ENCODE results near the gene MADD.

Gene MADD

GRCh38 chr11:47269829-47270305 is at the start of gene MADD:
MADD (plus strand) TSS chr11:47270133.
- peak; percentile 89 for DNase-seq (ENCODE audit: low read depth)

DNA sequence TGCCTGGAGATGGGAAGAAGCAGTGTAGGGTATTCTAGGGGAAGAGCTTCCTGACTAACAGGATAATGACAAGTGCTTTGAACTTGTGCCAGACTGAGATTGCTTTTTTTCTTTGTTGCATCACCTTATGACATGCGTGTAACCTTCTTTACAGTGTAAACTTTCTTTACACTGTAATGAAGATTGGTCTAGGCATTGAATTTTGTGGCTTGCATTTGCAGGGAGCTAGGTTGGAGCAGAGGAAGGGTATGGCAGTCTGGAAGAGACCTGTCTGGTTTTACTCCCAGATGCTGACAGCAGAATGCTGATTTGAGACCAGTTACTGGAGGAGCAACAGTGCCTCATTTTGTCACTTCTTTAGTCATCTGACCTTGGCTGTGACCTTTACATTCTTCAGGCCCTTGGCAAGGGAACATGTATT is 49.5 kb upstream of the MADD start:
- no peak for DNase-seq (ENCODE audit: low read depth)

DNA sequence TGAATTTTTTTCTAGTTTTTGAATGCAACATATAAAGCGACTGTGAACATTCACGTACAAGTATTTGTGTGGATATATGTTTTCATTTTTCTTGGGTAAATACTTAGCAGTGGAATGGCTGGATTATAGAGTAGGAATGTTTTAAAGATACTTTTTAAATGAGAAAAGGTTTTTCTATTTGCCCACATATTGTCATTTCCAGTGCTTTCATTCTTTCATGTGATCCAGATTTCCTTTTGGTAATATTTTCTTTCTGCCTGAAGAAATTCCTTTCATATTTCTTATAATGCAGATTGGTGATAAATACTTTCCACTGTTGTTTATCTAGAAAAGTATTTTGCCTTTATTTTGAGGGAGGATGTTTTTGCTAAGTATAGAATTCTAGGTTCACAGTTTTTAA is 47.2 kb upstream of the MADD start:
- no peak for DNase-seq (ENCODE audit: low read depth)

GRCh38 chr11:47225552-47226400 is 44.2 kb upstream of the MADD start:
- no peak for DNase-seq (ENCODE audit: low read depth)

GRCh38 chr11:47229161-47229560 is 40.8 kb upstream of the MADD start:
- DNase-seq (ENCODE audit: low read depth) = no peak

DNA sequence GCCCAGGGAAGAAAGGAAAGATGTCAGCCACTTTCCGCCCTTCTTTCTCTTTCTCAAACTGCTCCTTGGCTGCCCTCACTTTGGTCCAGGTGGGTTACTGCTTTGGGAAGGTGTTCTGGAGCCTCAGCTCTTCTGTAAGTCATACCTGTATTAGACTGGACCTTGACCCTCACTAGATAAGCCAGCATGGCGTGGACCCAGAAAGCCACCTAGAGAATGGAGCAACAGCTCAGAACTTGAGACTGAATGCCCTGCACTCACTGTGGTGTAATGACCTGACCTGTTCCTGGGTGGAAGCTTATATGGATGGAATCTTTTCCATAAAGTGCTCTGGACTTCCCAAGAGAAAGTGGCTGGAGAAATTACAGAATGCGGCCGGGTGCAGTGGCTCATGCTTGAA is 36.9 kb upstream of the MADD start:
- no peak for DNase-seq (ENCODE audit: low read depth)

DNA sequence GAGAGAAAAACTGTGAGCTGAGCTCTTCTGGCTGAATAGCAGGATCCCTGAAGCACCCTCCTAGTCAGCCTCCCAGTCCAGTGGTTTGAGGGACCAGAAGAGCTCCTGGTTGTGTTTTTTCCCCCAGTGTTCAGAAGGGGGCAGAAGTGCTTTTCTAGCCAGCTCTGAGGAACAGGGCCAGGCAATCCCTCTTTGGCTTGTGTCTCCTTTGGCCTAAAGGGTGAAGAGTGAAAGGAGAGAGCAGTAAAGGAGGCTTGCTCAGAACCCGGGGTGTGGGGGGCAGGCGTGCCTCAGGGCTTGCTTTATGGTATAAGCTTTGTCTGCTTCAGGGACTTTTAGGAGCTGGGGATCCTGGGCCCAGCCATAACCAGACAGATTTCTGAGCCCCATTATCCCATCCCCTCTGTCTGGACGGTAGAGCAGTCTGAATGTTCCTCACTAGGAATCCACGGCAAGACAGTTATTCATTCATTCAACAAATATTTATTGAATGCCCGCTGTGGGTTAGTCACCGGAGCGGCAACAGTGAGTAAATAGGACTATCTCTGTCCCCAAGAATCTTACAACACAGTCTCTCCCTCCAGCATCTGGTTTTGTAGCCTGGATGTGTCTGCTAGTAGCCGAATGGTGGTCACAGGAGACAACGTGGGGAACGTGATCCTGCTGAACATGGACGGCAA is 35.8 kb upstream of the MADD start:
- no peak for DNase-seq (ENCODE audit: low read depth)

GRCh38 chr11:47234669-47235100 is 35.2 kb upstream of the MADD start:
- no peak for DNase-seq (ENCODE audit: low read depth)

DNA sequence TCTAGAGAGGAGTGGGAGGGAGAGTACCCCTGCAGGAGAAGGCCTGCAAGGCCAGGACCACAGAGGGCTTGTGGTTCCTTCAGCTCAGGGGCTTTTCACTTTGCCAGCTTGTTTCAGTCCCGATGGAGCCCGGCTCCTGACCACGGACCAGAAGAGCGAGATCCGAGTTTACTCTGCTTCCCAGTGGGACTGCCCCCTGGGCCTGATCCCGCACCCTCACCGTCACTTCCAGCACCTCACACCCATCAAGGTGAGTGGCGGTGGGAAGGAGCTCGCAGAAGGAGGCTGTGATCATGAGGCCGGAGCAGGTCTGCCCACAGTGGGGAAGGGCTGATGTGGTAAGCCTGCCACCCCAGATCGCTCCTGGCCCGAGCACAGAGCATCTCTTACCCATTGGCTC is 34.8 kb upstream of the MADD start:
- no peak for DNase-seq (ENCODE audit: low read depth)

GRCh38 chr11:47236482-47236881 is 33.5 kb upstream of the MADD start:
- DNase-seq (ENCODE audit: low read depth) = no peak

DNA sequence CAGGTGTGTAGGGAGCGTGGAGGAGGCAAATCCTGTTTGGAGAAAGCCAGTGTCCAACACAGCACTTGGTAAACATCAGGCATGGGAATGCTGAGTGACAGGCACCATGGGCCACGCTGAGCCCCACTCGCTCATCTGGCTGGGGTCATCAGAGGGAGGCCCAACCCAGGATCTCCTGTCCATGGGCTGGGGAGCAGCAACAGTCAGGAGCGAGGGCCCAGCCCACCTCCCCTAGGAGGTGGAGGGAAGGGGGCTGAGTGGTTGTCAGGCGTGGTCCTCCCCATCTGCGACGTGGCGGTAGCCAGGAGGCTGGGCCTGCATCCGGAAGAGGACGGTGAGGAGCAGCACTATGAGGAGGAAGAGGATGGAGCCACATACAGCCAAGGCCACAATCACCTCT is 30.1 kb upstream of the MADD start:
- DNase-seq (ENCODE audit: low read depth) = no peak

DNA sequence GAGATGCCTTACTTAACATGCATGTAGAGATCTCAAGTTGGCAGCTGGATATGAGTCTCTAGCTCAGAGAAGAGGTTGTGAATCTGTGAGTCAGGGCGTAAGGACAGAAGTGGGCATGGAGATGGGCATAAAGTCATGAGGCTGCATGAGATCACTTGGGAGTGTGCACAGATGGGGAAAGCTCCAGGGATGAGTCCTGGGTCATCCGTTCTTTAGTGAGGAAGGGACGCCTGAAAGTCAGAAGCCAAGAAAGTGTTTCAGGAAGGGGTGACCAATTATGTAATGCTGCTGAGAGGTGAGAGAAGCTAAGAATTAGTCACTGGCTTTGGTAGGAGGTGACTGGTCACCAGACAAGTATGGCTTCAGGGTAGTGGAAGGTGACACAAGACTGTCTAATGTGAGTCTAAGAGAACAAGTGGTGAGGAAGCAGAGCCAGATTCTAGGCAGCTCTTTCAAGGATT is 28.1 kb upstream of the MADD start:
- DNase-seq (ENCODE audit: low read depth) = no peak

GRCh38 chr11:47242596-47243192 is 27.2 kb upstream of the MADD start:
- no peak for DNase-seq (ENCODE audit: low read depth)

- DNase-seq (ENCODE audit: low read depth) = no peak
Measured at GRCh38 chr11:47243454-47243853, 26.5 kb upstream of the MADD start.

DNA sequence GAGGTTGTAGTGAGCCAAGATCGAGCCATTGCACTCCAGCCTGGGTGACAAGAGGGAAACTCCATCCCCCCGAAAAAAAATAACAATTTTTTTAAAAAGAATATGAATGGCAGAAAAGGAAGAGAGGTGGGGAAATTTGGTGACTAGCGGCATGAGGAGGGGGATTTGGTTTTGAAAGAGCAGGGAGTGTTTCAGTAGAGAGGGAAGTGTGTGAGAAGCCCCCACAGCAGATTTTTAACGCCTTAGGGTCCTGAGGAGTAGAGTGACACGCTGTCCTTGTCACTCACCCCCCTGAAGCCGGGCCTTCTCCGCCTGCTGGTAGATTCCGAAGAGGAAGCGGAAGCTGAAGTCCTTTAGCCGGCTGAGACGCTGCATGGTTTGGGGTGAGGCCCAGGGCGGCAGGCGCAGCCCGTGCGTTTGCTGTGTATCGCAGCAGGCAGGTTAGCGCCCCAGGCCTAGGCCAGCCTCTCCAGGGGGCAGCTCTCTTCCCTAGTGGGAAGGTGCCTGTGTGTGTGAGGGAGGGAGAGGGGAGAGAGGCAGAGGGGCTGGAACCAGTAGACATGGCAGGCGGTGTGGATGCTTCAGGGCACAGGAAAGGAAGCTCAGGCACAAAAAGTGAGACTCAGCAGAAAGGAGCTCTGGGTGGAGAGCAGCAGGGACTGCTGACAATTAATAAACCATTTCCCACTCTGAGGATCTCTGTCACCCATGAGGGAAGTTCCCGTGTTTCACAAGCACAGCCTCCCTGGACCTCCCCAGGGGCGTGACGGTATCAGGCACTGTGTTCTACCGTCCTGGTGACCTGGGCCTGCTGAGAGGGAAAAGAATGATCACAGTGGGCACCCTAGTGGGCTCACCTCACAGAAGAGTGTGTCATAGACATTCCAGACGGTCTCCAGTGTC is 25.2 kb upstream of the MADD start:
- DNase-seq (ENCODE audit: low read depth) = no peak

- no peak for DNase-seq (ENCODE audit: low read depth)
Measured at GRCh38 chr11:47245611-47246357, 24.1 kb upstream of the MADD start.

DNA sequence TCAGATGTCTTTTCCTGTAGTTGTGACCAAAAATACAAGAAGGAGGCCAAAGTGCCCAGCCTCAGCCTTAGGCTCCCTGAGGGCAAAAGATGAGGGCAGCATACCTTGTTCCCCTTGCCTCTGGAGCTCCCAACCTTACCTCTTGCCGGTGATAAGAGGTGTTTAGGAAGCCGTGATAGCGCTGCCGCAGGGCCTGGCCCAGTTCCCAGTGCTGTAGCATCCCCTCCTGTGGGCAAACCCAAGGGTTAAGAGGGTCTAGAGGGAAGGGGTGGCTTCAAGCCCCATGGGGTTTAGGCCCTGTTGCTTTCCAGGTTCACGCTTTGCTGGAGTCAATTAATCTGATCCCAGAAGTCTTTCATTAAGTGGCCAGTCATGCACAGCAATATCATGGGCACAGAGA is 22.4 kb upstream of the MADD start:
- DNase-seq (ENCODE audit: low read depth) = no peak

DNA sequence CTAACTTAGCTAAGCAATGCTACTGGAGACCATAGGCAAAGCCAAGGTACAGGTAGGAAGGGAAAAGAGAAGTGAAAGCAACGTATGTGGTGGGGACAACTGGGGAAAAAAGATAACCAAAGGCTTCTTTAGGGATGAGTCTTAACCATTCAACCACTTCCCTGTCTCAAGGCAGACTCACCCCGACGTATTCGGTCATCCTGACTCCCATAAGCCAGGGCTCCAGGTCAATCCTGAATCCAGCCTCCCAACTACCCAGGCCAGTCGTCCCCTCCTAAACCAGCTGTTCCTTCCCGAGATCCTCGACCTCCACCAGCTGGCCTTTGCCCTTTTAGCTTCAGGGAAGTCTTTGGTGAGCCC is 21.6 kb upstream of the MADD start:
- DNase-seq (ENCODE audit: low read depth) = no peak

DNA sequence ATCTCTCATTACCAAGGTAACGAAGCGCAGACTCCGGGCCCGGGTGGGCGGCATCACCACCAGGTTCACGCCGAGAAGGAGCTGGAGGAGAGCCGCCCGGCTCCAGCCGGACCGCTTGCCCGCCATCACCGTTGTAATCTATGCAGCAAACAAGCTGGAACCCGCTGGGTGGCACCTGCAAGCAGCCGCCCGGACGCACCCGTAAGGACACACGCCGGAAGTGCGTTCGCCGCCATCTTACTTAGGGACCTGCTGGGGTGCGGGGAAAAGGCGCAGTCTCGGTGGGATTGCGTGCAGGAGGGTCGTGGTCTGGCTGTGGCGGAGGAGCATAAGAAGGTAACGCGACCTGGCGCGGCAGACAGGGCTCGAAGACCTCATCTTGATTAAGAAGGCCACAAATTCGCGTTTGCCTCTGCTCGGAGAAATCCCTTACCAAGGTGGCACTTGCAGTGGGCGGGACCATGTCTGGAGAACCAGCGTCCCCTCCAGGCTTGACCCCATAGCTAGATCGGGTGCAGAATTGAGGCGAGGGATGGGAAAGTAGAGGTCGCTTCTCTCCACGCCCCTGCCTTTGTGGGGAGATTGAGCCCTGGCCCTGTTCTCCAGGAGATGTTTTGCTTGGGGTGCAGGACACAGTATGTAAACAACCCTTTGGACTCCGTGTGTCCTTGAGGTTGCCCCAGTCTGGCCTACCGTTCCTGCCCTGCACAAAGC is 21.1 kb upstream of the MADD start, which contains the start of gene ACP2:
Gene ACP2 (minus strand): TSS at position 151 of the 714 bp plus-strand sequence. CDS start 25 bp downstream, at position 126.
- DNase-seq (ENCODE audit: low read depth) = peak; percentile 60

GRCh38 chr11:47249378-47249715 is 20.6 kb upstream of the MADD start:
- no peak for DNase-seq (ENCODE audit: low read depth)
